Measurements from ENCODE around the gene CRADD. TPM values are rescaled to one million over a fixed set of nuclear protein-coding genes. Genes with fewer than 3 reads are reported as not detected.
"Not testable (repeated sequence)": the region's sequence is repeated elsewhere in the genome, so short reads cannot be mapped to it uniquely, and the experiment has no call there.

CRADD gene
- total RNA-seq, 4 donors from 2014 or later = 27.7 to 61.0 (median 34.2) TPM

- DNase-seq (ENCODE audit: low spot score) (no peak), ATAC-seq (ENCODE audit: low FRiP score) (peak; percentile 49)
- no peak for TF ChIP-seq CTCF (IDR thresholded peaks at IDR 0.05)
Measured at GRCh38 chr12:93773122-93773871, 96.1 kb downstream of the CRADD start.

GRCh38 chr12:93776581-93777018, 99.4 kb downstream of the CRADD start:
- TF ChIP-seq CTCF (IDR thresholded peaks at IDR 0.05) = no peak
- DNase-seq (ENCODE audit: low spot score) (no peak), ATAC-seq (ENCODE audit: low FRiP score) (peak; percentile 30)

GRCh38 chr12:93777254-93777653, 100.1 kb downstream of the CRADD start:
- peak; percentile 19 for ATAC-seq (ENCODE audit: low FRiP score)
- no peak for DNase-seq (ENCODE audit: low spot score)
- TF ChIP-seq CTCF (IDR thresholded peaks at IDR 0.05) = no peak

GRCh38 chr12:93778306-93778705, 101.1 kb downstream of the CRADD start:
- no peak for TF ChIP-seq CTCF (IDR thresholded peaks at IDR 0.05)
- peak; percentile 77 for ATAC-seq (ENCODE audit: low FRiP score)
- DNase-seq (ENCODE audit: low spot score) = no peak

GRCh38 chr12:93778766-93779165, 101.6 kb downstream of the CRADD start:
- ATAC-seq (ENCODE audit: low FRiP score) (no peak), DNase-seq (ENCODE audit: low spot score) (no peak)
- TF ChIP-seq CTCF (IDR thresholded peaks at IDR 0.05) = no peak

- TF ChIP-seq CTCF (IDR thresholded peaks at IDR 0.05) = no peak
Measured at GRCh38 chr12:93780101-93780641, 103.0 kb downstream of the CRADD start.

GRCh38 chr12:93780886-93781285, 103.7 kb downstream of the CRADD start:
- not testable (repeated sequence) for DNase-seq (ENCODE audit: low spot score); ATAC-seq (ENCODE audit: low FRiP score)

More at GRCh38 chr12:93780101-93780641, 103.0 kb downstream of the CRADD start:
- ATAC-seq (ENCODE audit: low FRiP score) (no peak), DNase-seq (ENCODE audit: low spot score) (no peak)

GRCh38 chr12:93781961-93782360, 104.8 kb downstream of the CRADD start:
- DNase-seq (ENCODE audit: low spot score); ATAC-seq (ENCODE audit: low FRiP score): not testable (repeated sequence)
